ENCODE measurements around the gene AADACL2. TPM values are rescaled to one million over a fixed set of nuclear protein-coding genes. Genes with fewer than 3 reads are reported as not detected.

The AADACL2 gene
- total and polyA plus RNA-seq, 12 donors = 0.07 to 0.19 TPM; not detected in 10

DNA sequence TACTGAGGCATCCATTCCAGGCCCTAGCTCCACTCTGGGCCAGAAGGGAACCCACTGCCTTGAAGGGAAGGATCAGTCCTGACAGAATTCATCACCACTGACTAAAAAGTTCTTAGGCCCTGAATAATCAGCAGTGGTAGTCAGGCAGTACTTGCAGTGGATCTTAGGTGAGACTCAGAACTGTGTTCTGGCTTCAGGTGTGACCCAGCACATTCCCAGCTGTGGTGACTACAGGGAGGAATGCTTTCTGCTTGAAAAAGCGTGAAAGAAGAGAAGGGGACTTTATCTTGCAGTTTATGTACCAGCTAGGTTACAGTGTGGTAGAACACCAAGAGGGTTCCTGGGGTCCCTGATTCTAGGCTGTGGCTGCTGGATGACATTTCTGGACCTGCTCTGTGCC, 24.9 kb upstream of the AADACL2 start:
- no peak for DNase-seq
- intact Hi-C loops (cut with DNase I) = no loop called here
- Histone ChIP-seq H3K4me1 (replicated peaks in 1 of 2) (no peaks in the 10 kb centered on the region), H3K9me3 (replicated peaks in 1 of 3) (peaks cover 0 to 4% (median 0%) of the 10 kb centered on the region in 3 donors), H3K27me3 (no peaks in the 10 kb centered on the region), H3K36me3 (replicated peaks in 1 of 2) (no peaks in the 10 kb centered on the region), H3K27ac (no peak overlapping the region), H3K4me3 (no peak overlapping the region)
- whole genome bisulfite sequencing, 4 donors = 80 to 97% (median 85%) methylated on average over 1 of the region's 1 CpG
- TF ChIP-seq CTCF (IDR thresholded peaks at IDR 0.05) (no peak), POLR2A (IDR thresholded peaks at IDR 0.05) (no peak)

- Histone ChIP-seq H3K27me3 (no peaks in the 10 kb centered on the region), H3K36me3 (replicated peaks in 1 of 2) (no peaks in the 10 kb centered on the region), H3K9me3 (replicated peaks in 1 of 3) (peaks cover 0 to 4% (median 0%) of the 10 kb centered on the region in 3 donors), H3K4me3 (no peak overlapping the region), H3K27ac (no peak overlapping the region), H3K4me1 (replicated peaks in 1 of 2) (no peaks in the 10 kb centered on the region)
- intact Hi-C loops (cut with DNase I) = no loop called here
- no peak for DNase-seq
- 56 to 87% (median 70%) methylated on average over 1 of the region's 1 CpG for WGBS, 4 donors
- TF ChIP-seq POLR2A (IDR thresholded peaks at IDR 0.05) = no peak
- no peak for TF ChIP-seq CTCF (IDR thresholded peaks at IDR 0.05)
Measured at GRCh38 chr3:151709847-151710246, 23.9 kb upstream of the AADACL2 start.

DNA sequence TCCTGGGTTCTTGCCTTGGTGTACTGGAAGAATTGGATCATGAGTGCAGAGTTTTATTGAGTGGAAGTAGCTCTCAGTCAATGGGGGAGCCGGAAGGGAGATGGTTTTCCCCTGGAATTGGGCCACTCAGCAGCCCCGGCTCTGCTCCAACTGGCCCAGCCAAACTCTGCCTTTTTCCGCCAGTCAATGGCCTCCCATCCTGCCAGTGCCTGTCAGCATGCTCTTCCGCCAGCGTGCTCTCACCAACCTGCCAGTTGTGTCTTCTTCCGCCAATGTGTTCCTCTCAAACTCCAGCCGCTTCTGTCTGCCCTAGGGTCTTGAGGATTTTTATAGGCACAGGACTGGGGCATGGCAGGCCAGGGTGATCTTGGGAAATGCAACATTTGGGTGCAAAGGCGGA, 12.4 kb upstream of the AADACL2 start:
- 94 to 97% (median 96%) methylated on average over 7 to 8 of the region's 8 CpGs for WGBS, 4 donors
- intact Hi-C loops (cut with DNase I) = no loop called here
- Histone ChIP-seq H3K36me3 (replicated peaks in 1 of 2) (no peaks in the 10 kb centered on the region), H3K4me1 (replicated peaks in 1 of 2) (no peaks in the 10 kb centered on the region), H3K27me3 (no peaks in the 10 kb centered on the region), H3K4me3 (no peak overlapping the region), H3K27ac (no peak overlapping the region), H3K9me3 (replicated peaks in 1 of 3) (no peaks in the 10 kb centered on the region)
- no peak for DNase-seq
- TF ChIP-seq CTCF (IDR thresholded peaks at IDR 0.05) (no peak), POLR2A (IDR thresholded peaks at IDR 0.05) (no peak)

- intact Hi-C loops (cut with DNase I) = no loop called here
- no peak overlapping the region for H3K4me3 ChIP-seq
- TF ChIP-seq CTCF (IDR thresholded peaks at IDR 0.05) (no peak), POLR2A (IDR thresholded peaks at IDR 0.05) (no peak)
- no peaks in the 10 kb centered on the region for H3K36me3 ChIP-seq (replicated peaks in 1 of 2)
- DNase-seq = no peak
- H3K27ac ChIP-seq = no peak overlapping the region
- no peaks in the 10 kb centered on the region for H3K9me3 ChIP-seq (replicated peaks in 1 of 3)
- 79 to 88% (median 87%) methylated on average over 2 of the region's 2 CpGs for WGBS, 4 donors
- no peaks in the 10 kb centered on the region for H3K27me3 ChIP-seq
- no peaks in the 10 kb centered on the region for H3K4me1 ChIP-seq (replicated peaks in 1 of 2)
Measured at GRCh38 chr3:151722856-151723255, 10.9 kb upstream of the AADACL2 start.

All from adrenal gland (tissue), 12 donors.